ENCODE data around the gene RARB.

The RARB gene

DNA sequence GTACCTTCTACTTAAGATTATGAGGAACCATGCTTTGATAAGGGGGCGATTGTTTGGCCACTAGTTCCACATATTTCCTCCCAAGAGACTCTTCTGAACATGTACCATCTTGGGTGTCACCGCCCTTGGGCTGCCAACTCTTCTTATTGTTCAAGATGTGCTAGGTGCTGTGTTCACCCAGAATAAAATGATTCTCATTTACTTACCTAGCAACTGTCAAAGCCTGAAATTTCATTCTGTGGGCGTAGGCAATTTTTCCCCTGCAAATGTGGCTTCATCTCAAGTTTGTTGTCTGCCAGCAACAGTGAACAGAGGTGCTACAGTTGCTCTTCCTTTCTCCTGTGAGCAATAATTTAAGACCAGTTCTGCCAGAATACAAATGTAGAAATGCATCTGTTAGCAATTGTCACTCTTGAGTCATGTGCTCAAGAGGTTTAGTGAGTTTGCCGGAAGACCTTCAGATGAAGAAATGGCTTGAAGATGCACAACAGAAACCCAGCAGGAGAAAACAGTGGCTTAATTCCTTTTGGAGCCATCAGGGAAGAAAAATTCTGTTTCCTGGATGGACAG lies 41.3 kb upstream of the RARB start:
- TF ChIP-seq CTCF (IDR thresholded peaks at IDR 0.05; ENCODE audit: extremely low read depth, missing control alignments): no peak
- no peak for DNase-seq (ENCODE audit: low spot score)

- TF ChIP-seq CTCF (IDR thresholded peaks at IDR 0.05; ENCODE audit: extremely low read depth, missing control alignments): no peak
- DNase-seq (ENCODE audit: low spot score): no peak
Observed at GRCh38 chr3:25390605-25391004, 37.5 kb upstream of the RARB start.

GRCh38 chr3:25396251-25396650 lies 31.8 kb upstream of the RARB start:
- DNase-seq (ENCODE audit: low spot score): no peak
- no peak for TF ChIP-seq CTCF (IDR thresholded peaks at IDR 0.05; ENCODE audit: extremely low read depth, missing control alignments)

GRCh38 chr3:25396686-25397085 lies 31.4 kb upstream of the RARB start:
- TF ChIP-seq CTCF (IDR thresholded peaks at IDR 0.05; ENCODE audit: extremely low read depth, missing control alignments): no peak
- no peak for DNase-seq (ENCODE audit: low spot score)

DNA sequence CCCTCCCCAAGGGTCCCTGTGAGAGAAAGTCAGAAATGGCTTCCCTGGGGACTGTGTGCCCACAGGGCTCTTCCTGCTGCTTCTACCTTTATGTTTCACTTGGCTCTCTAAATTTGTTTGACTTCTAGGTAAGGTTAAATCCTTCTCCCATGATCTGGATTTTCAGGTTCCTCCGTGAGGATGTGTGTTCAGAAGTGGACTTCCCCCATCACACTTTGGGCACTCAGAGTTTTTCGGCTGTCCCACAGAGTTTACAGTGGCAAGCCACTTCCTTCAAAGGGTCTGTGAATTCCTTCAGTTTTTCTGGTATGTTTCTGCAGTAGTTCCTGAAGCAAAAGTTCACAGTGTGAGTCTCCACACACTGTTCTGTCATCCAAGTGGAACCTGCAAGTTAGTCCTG lies 30.9 kb upstream of the RARB start:
- no peak for DNase-seq (ENCODE audit: low spot score)

DNA sequence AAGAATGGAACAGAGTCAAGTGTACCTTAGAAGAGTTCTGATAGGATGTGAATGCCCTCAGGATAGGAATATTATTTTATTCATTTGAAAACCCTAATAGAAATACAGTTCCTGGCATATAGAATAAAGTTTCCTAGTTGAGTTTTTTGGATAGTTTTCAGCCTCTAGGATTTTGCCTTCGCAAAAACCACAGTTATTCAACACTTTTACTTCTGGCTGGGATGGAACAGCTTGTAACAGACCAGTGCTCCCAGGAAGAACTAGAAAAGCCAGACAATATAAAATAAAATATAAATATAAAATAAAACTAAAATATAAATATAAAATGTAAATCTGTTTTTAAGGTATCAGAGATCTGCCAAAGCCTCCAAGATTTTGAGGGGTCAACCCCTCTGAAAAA lies 27.5 kb upstream of the RARB start:
- TF ChIP-seq CTCF (IDR thresholded peaks at IDR 0.05; ENCODE audit: extremely low read depth, missing control alignments): no peak
- DNase-seq (ENCODE audit: low spot score): no peak

More for the DNA sequence above, 30.9 kb upstream of the RARB start:
- no peak for TF ChIP-seq CTCF (IDR thresholded peaks at IDR 0.05; ENCODE audit: extremely low read depth, missing control alignments)

GRCh38 chr3:25403968-25404367 lies 24.1 kb upstream of the RARB start:
- no peak for TF ChIP-seq CTCF (IDR thresholded peaks at IDR 0.05; ENCODE audit: extremely low read depth, missing control alignments)
- no peak for DNase-seq (ENCODE audit: low spot score)

Measured in GM20000 (cell line).